ENCODE measurements around the gene TMEM109. TPM values are rescaled to one million over a fixed set of nuclear protein-coding genes. Genes with fewer than 3 reads are reported as not detected.
A peak's percentile ranks its signal among the peaks of the same experiment; 100 is the strongest.
"Not testable (repeated sequence)": the region's sequence is repeated elsewhere in the genome, so short reads cannot be mapped to it uniquely, and the experiment has no call there.

TMEM109 gene
- total RNA-seq, 3 donors from 2014 or later = 184 to 216 (median 204) TPM

- H3K4me1 Mint-ChIP-seq (ENCODE audit: low read depth) = peaks cover 1% of the 10 kb centered on the region
- H3K9me3 Mint-ChIP-seq = no peaks in the 10 kb centered on the region
- H3K4me3 Mint-ChIP-seq = no peak overlapping the region
- H3K27me3 Mint-ChIP-seq (ENCODE audit: low read depth) = no peaks in the 10 kb centered on the region
- peaks cover 56% of the 10 kb centered on the region for H3K36me3 Mint-ChIP-seq (ENCODE audit: insufficient read depth)
- DNase-seq = no peak
- no peak for ATAC-seq
Observed at GRCh38 chr11:60897496-60897895, 16.5 kb upstream of the TMEM109 start.

DNA sequence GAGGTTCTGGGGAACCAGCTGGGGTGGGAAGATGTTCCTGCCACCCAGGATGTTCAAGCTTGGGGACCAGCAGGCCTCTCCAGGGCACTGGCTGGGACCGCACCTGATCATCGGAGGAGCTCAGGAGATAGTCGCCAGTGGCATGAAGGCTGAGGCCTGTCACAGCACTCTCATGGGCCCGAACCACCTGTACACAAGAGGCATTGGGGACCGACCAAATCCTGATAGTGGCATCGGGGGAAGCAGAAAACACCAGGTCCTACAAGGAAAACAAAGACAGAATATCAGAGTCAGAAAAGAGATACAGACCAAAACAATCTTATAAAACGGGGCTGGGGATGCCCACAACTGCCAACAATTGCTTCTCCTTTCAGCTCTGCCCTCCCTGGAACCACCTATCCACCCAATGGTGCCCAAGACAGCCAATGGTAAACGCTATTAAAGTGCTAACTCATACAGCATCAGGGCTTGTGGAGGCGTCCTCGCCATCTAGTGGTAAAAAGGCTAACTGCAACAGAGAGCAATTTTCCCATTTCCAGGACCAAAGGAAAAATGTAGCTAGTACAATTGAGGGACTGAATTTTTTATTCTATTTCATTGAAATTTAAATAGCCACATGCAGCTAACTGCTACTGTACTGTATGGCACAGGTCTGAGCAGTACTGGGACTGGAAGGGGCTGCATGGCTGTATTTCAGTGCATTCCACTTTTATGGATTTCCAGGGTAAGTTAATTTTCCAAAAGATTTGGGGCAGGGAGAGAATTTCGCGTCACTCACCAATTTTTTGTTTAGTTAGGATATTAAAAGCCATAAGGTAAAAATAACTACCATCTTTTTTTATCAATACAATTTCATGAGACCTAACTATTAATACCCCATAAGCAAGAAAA lies 14.7 kb upstream of the TMEM109 start:
- ATAC-seq = peak; percentile 76 to 86
- Mint-ChIP-seq H3K27me3 (ENCODE audit: low read depth) (no peaks in the 10 kb centered on the region), H3K9me3 (no peaks in the 10 kb centered on the region), H3K4me3 (no peak overlapping the region), H3K4me1 (ENCODE audit: low read depth) (peaks cover 14% of the 10 kb centered on the region), H3K36me3 (ENCODE audit: insufficient read depth) (peaks cover 65% of the 10 kb centered on the region)
- DNase-seq = no peak

DNA sequence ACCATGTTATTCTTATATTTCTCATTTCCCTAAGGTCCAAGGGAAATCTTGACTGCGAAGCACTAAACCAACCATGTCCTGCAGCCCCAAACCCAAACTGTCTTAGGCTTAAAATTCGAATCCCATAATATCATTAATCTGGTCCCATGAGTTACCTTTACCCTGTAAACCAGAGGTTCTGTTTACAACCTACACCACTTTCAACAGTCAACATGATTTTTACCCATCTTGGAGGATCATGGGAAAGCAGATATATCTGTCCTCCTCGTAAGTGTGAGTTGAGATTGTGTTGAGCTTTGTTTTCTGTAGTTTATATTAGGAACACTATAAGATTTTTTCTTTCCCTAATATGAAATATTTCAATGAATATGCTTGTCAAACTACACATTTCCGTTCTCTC lies 14.0 kb upstream of the TMEM109 start:
- DNase-seq (no peak), ATAC-seq (no peak)
- Mint-ChIP-seq H3K4me3 (no peak overlapping the region), H3K4me1 (ENCODE audit: low read depth) (peaks cover 20% of the 10 kb centered on the region), H3K9me3 (no peaks in the 10 kb centered on the region), H3K36me3 (ENCODE audit: insufficient read depth) (peaks cover 60% of the 10 kb centered on the region), H3K27me3 (ENCODE audit: low read depth) (no peaks in the 10 kb centered on the region)

DNA sequence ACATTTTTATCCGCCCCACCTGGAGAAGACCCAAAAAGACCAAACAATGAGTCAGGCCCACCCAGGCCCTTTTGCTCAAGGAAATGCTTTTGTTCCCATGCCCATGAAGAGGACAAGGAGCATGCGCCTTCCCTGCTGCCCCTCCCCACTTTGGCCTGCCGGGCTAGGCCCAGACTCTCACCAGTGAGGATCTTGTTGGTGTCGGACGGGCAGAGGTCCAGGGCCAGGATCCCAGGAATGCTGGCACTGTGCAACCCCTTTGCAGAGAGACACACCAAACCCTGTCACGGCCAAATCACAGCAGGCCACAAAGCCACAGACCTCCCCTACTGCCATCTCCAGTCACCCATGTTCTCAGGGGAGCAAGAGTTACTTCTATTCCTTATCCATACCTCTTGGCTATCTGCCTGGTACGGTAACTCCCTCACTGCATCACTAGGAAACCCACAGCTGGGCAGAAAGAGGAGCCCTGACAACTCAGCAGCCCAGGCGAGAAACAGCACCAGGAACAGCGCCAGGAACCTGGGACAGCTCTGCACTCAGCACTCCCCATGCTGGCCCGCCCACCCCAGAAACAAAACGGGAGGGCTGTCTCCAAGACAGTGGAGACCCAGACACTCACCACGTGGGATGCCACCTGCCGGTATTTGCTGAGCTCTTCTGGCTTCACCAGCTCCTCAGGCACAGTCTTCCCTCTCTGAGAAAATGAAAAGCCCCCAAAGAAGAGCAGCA lies 13.1 kb upstream of the TMEM109 start:
- no peaks in the 10 kb centered on the region for H3K9me3 Mint-ChIP-seq
- H3K27me3 Mint-ChIP-seq (ENCODE audit: low read depth) = no peaks in the 10 kb centered on the region
- peaks cover 27% of the 10 kb centered on the region for H3K4me1 Mint-ChIP-seq (ENCODE audit: low read depth)
- peaks cover 55% of the 10 kb centered on the region for H3K36me3 Mint-ChIP-seq (ENCODE audit: insufficient read depth)
- DNase-seq (no peak), ATAC-seq (no peak)
- no peak overlapping the region for H3K4me3 Mint-ChIP-seq

GRCh38 chr11:60902625-60903024 lies 11.3 kb upstream of the TMEM109 start:
- H3K4me1 Mint-ChIP-seq (ENCODE audit: low read depth) = peaks cover 35% of the 10 kb centered on the region
- no peaks in the 10 kb centered on the region for H3K9me3 Mint-ChIP-seq
- DNase-seq = no peak
- H3K4me3 Mint-ChIP-seq = no peak overlapping the region
- no peaks in the 10 kb centered on the region for H3K27me3 Mint-ChIP-seq (ENCODE audit: low read depth)
- no peak for ATAC-seq
- H3K36me3 Mint-ChIP-seq (ENCODE audit: insufficient read depth) = peaks cover 40% of the 10 kb centered on the region

- DNase-seq (no peak), ATAC-seq (no peak)
- Mint-ChIP-seq H3K27me3 (ENCODE audit: low read depth) (no peaks in the 10 kb centered on the region), H3K9me3 (no peaks in the 10 kb centered on the region), H3K36me3 (ENCODE audit: insufficient read depth) (peaks cover 21% of the 10 kb centered on the region), H3K4me3 (peak overlapping the region; percentile 92), H3K4me1 (ENCODE audit: low read depth) (peaks cover 35% of the 10 kb centered on the region)
Observed at GRCh38 chr11:60905047-60905446, 8.9 kb upstream of the TMEM109 start.

DNA sequence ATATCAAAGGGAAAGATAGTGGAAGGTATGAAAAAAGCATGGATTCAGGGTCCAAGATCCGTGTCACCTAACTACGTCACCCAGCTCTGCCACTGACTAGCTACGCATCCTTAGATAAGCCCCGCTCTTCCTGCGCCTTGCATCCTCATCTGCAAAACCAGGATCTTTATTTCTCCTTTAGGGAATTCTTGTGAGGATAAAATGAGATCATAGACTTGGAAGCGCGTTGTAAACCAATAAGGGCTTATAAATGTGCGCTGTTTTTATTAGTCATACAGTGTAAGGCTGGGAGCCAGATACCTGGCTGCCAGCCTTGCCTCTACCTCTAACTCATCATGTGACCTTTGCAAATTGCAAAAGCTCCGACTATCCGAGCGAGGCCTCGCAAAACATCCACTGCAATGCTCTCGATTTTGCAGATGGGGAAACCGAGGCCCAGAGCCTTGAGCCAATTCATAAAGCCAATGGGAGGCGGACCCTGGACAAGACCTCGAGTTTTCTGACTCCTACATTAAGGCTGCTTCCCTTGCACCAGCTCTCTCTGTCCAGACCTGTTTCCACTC lies 8.3 kb upstream of the TMEM109 start:
- Mint-ChIP-seq H3K9me3 (no peaks in the 10 kb centered on the region), H3K36me3 (ENCODE audit: insufficient read depth) (peaks cover 18% of the 10 kb centered on the region), H3K27me3 (ENCODE audit: low read depth) (no peaks in the 10 kb centered on the region), H3K4me1 (ENCODE audit: low read depth) (peaks cover 37% of the 10 kb centered on the region), H3K4me3 (peak overlapping the region; percentile 92)
- DNase-seq (no peak), ATAC-seq (peak; percentile 26 to 31)

DNA sequence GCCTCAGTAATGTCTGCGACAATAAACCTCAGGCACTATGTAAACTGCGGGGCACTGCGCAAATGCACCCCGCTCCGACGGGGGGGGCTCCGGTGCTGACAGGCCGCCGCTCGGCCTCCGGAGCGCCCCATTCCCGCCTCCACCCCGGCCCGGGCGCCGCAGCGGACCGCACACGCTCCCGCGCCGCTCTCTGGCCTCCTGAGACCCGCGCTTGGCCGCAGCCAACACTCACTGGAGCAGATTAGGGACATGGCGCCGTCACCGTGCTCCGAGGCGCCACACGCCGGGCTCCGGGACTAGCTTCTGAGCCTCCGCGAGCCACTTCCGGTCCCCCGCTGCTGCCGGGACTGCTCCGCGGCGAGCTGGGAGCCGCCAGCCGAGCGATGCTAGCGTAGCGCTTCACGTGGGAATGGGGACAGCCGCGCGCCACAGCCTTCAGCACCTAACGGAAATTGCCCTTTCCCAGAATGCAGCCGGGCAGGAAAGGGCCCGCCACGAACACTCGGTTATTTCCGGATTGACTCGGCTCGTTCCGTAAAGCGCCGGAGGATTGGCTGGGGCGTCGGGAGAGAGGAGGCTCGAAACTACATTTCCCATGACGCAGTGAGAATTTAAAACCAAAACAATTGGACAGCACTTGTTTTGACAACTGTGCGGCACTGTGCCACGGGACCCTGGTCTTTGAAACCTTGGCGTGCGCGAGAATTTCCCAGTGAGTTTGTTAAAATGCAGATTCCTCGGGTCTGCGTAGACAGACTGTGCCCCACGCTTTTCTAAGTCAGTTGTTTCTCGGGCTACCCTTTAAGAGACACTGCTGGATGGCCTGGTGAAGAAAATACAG lies 7.6 kb upstream of the TMEM109 start, which contains the start of gene PRPF19:
PRPF19 (minus strand) TSS at position 454 of the 841 bp plus-strand sequence; CDS start at position 251, 203 bp downstream.
- Mint-ChIP-seq H3K36me3 (ENCODE audit: insufficient read depth) (peaks cover 18% of the 10 kb centered on the region), H3K4me3 (peak within 1 kb of the TSS; percentile 92), H3K4me1 (ENCODE audit: low read depth) (peaks cover 43% of the 10 kb centered on the region), H3K27me3 (ENCODE audit: low read depth) (no peaks in the 10 kb centered on the region), H3K9me3 (no peaks in the 10 kb centered on the region)
- ATAC-seq (peak; percentile 92 to 94), DNase-seq (peak; percentile 96)

- Mint-ChIP-seq H3K4me3 (no peak overlapping the region), H3K4me1 (ENCODE audit: low read depth) (peaks cover 57% of the 10 kb centered on the region)
Observed at GRCh38 chr11:60908803-60909202, 5.2 kb upstream of the TMEM109 start.

GRCh38 chr11:60909680-60910280 lies 4.2 kb upstream of the TMEM109 start:
- not testable (repeated sequence) for DNase-seq; H3K27me3 Mint-ChIP-seq (ENCODE audit: low read depth); H3K9me3 Mint-ChIP-seq; H3K4me3 Mint-ChIP-seq; ATAC-seq; H3K36me3 Mint-ChIP-seq (ENCODE audit: insufficient read depth)
- peaks cover 50% of the 10 kb centered on the region for H3K4me1 Mint-ChIP-seq (ENCODE audit: low read depth)

More at GRCh38 chr11:60908803-60909202, 5.2 kb upstream of the TMEM109 start:
- ATAC-seq (no peak), DNase-seq (no peak)
- H3K9me3 Mint-ChIP-seq = no peaks in the 10 kb centered on the region
- no peaks in the 10 kb centered on the region for H3K27me3 Mint-ChIP-seq (ENCODE audit: low read depth)
- H3K36me3 Mint-ChIP-seq (ENCODE audit: insufficient read depth) = peaks cover 7% of the 10 kb centered on the region

DNA sequence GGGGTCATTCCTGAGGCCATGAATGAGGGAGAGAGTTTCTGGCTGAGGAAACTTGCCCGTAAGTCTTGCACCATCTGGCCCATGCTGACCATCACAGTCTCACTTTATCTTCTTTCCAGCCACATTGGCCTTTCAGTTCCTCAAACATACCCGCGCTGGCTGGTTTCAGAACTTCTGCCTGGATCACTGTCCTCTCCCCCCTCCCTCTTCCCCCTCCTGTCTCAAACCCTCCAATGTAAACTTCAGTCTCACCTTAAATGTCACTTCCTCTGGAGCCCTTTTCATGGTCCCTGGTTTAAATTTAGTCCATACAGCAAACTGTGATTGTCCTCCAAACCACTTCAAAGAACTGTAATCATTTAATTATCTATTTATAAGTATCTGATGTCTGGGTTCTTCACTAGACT lies 3.7 kb upstream of the TMEM109 start:
- Mint-ChIP-seq H3K27me3 (ENCODE audit: low read depth) (no peaks in the 10 kb centered on the region), H3K36me3 (ENCODE audit: insufficient read depth) (peaks cover 2% of the 10 kb centered on the region), H3K9me3 (no peaks in the 10 kb centered on the region), H3K4me1 (ENCODE audit: low read depth) (peaks cover 48% of the 10 kb centered on the region), H3K4me3 (no peak overlapping the region)
- ATAC-seq = no peak
- DNase-seq = no peak

GRCh38 chr11:60910711-60911380 lies 3.1 kb upstream of the TMEM109 start:
- Mint-ChIP-seq H3K27me3 (ENCODE audit: low read depth) (no peaks in the 10 kb centered on the region), H3K4me1 (ENCODE audit: low read depth) (peaks cover 50% of the 10 kb centered on the region), H3K4me3 (no peak overlapping the region)

GRCh38 chr11:60912223-60912850 lies 1.6 kb upstream of the TMEM109 start:
- ATAC-seq = no peak
- H3K4me3 Mint-ChIP-seq = peak overlapping the region; percentile 22
- no peaks in the 10 kb centered on the region for H3K9me3 Mint-ChIP-seq
- H3K27me3 Mint-ChIP-seq (ENCODE audit: low read depth) = no peaks in the 10 kb centered on the region
- H3K4me1 Mint-ChIP-seq (ENCODE audit: low read depth) = peaks cover 54% of the 10 kb centered on the region
- no peak for DNase-seq
- peaks cover 3% of the 10 kb centered on the region for H3K36me3 Mint-ChIP-seq (ENCODE audit: insufficient read depth)

More at GRCh38 chr11:60910711-60911380, 3.1 kb upstream of the TMEM109 start:
- no peaks in the 10 kb centered on the region for H3K36me3 Mint-ChIP-seq (ENCODE audit: insufficient read depth)
- DNase-seq (no peak), ATAC-seq (no peak)
- H3K9me3 Mint-ChIP-seq = no peaks in the 10 kb centered on the region

Measured in activated T-cell treated with anti-CD3 and anti-CD28 coated beads, Interleukin-2, amount 50 U/mL, for 4 hours (primary cell).